Measurements from ENCODE around the gene PIP4K2A.

PIP4K2A gene

DNA sequence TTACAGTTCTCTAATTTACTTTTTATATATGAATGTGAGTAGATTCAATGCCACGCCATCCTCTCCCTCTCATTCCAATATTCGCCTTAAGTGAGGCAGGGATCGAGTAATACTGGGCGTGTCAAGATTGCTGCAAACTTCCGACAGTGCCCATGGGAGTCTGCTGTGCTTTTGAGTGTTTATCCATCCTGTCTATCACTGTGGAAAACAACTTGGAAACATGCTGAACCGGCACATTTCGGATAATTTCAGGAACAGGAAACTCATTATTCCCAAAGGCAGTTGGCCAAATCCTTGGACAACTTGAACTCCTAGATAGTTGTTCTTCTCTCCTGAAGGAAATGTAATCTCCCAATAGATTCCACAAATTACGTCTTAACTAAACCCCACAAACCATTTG, 28.5 kb downstream of the PIP4K2A start:
- Histone ChIP-seq H4K20me1 (ENCODE audit: insufficient read depth, low read length, poor library complexity, severe bottlenecking) (peaks cover 23% of the 10 kb centered on the region), H3K9me2 (replicated peaks; ENCODE audit: low read depth, low read length) (no peaks in the 10 kb centered on the region), H3K79me2 (ENCODE audit: insufficient read depth, low read length) (peaks cover 95% of the 10 kb centered on the region), H3K4me2 (ENCODE audit: low read depth, low read length, poor library complexity, severe bottlenecking) (no peak overlapping the region), H3K36me3 (ENCODE audit: insufficient read depth, low read length) (no peaks in the 10 kb centered on the region), H3K4me3 (ENCODE audit: low read length, poor library complexity, severe bottlenecking) (no peak overlapping the region), H3K9ac (ENCODE audit: low read depth, low read length, poor library complexity, severe bottlenecking) (no peak overlapping the region), H3F3A (ENCODE audit: low read depth) (peaks cover 13% of the 10 kb centered on the region), H2AFZ (ENCODE audit: low read length) (no peak overlapping the region), H3K9me3 (ENCODE audit: insufficient read depth, low read depth, low read length) (no peaks in the 10 kb centered on the region), H3K27me3 (ENCODE audit: insufficient read depth, low read length, poor library complexity, severe bottlenecking) (no peaks in the 10 kb centered on the region), H3K4me1 (ENCODE audit: insufficient read depth, low read length, poor library complexity, severe bottlenecking) (peaks cover 47% of the 10 kb centered on the region)
- no peak for TF ChIP-seq CTCF (conservative IDR thresholded peaks at IDR 0.05; ENCODE audit: low read length)
- TF ChIP-seq EZH2phosphoT487 (IDR thresholded peaks at IDR 0.05; ENCODE audit: borderline replicate concordance), result no peak

DNA sequence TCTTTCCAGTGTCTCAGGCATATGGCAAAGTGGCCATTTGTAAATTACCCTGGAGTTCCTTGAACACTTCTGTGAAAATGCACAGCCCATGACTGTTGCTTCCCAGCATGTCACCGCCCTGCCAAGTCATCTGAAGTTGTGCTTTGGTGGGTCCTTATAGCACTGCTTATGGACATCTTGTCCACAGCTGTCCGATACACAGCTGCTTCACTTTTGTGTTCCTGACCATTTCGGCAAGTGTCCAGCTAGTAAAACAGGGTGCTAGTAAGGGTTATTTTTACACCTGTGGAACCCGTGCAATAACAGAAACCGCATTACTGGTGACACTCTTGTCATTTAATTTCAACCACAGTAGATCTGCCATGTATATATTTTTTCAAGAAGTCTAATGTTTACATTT, 29.7 kb downstream of the PIP4K2A start:
- H3K9me2 ChIP-seq (replicated peaks; ENCODE audit: low read depth, low read length), result no peaks in the 10 kb centered on the region
- H3K4me2 ChIP-seq (ENCODE audit: low read depth, low read length, poor library complexity, severe bottlenecking), result no peak overlapping the region
- H3K4me1 ChIP-seq (ENCODE audit: insufficient read depth, low read length, poor library complexity, severe bottlenecking), result peaks cover 58% of the 10 kb centered on the region
- peaks cover 13% of the 10 kb centered on the region for H3F3A ChIP-seq (ENCODE audit: low read depth)
- H4K20me1 ChIP-seq (ENCODE audit: insufficient read depth, low read length, poor library complexity, severe bottlenecking), result peaks cover 25% of the 10 kb centered on the region
- no peak overlapping the region for H3K9ac ChIP-seq (ENCODE audit: low read depth, low read length, poor library complexity, severe bottlenecking)
- no peaks in the 10 kb centered on the region for H3K9me3 ChIP-seq (ENCODE audit: insufficient read depth, low read depth, low read length)
- no peaks in the 10 kb centered on the region for H3K27me3 ChIP-seq (ENCODE audit: insufficient read depth, low read length, poor library complexity, severe bottlenecking)
- no peak overlapping the region for H2AFZ ChIP-seq (ENCODE audit: low read length)
- TF ChIP-seq CTCF (conservative IDR thresholded peaks at IDR 0.05; ENCODE audit: low read length), result no peak
- no peak for TF ChIP-seq EZH2phosphoT487 (IDR thresholded peaks at IDR 0.05; ENCODE audit: borderline replicate concordance)
- H3K79me2 ChIP-seq (ENCODE audit: insufficient read depth, low read length), result peaks cover 93% of the 10 kb centered on the region
- H3K36me3 ChIP-seq (ENCODE audit: insufficient read depth, low read length), result no peaks in the 10 kb centered on the region
- no peak overlapping the region for H3K4me3 ChIP-seq (ENCODE audit: low read length, poor library complexity, severe bottlenecking)

DNA sequence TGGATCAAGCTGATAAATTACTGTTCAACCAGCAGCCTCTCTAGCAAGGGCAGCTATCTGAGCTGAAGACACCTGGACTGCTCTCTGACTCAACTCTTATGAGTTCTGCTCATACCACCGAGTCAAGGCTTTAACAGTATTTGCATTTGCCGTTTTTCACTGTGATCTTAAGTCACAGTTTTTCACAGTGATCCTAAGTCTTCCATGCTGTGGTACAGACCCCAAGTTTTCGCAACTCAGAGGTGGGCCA, 31.3 kb downstream of the PIP4K2A start:
- peak overlapping the region; percentile 31 for H3K9ac ChIP-seq (ENCODE audit: low read depth, low read length, poor library complexity, severe bottlenecking)
- H3K4me1 ChIP-seq (ENCODE audit: insufficient read depth, low read length, poor library complexity, severe bottlenecking), result peaks cover 67% of the 10 kb centered on the region
- H3F3A ChIP-seq (ENCODE audit: low read depth), result peaks cover 13% of the 10 kb centered on the region
- H3K9me2 ChIP-seq (replicated peaks; ENCODE audit: low read depth, low read length), result no peaks in the 10 kb centered on the region
- H3K9me3 ChIP-seq (ENCODE audit: insufficient read depth, low read depth, low read length), result no peaks in the 10 kb centered on the region
- H3K79me2 ChIP-seq (ENCODE audit: insufficient read depth, low read length), result peaks cover 92% of the 10 kb centered on the region
- no peak overlapping the region for H2AFZ ChIP-seq (ENCODE audit: low read length)
- TF ChIP-seq EZH2phosphoT487 (IDR thresholded peaks at IDR 0.05; ENCODE audit: borderline replicate concordance) (no peak), CTCF (conservative IDR thresholded peaks at IDR 0.05; ENCODE audit: low read length) (no peak)
- H4K20me1 ChIP-seq (ENCODE audit: insufficient read depth, low read length, poor library complexity, severe bottlenecking), result peaks cover 26% of the 10 kb centered on the region
- H3K27me3 ChIP-seq (ENCODE audit: insufficient read depth, low read length, poor library complexity, severe bottlenecking), result no peaks in the 10 kb centered on the region
- H3K4me2 ChIP-seq (ENCODE audit: low read depth, low read length, poor library complexity, severe bottlenecking), result peak overlapping the region; percentile 71
- H3K36me3 ChIP-seq (ENCODE audit: insufficient read depth, low read length), result no peaks in the 10 kb centered on the region
- peak overlapping the region; percentile 46 for H3K4me3 ChIP-seq (ENCODE audit: low read length, poor library complexity, severe bottlenecking)

All from Loucy (cell line).